Smooth muscle cell (in vitro differentiated cells): Measurements from ENCODE around the gene ITGA8. TPM values are rescaled to one million over a fixed set of nuclear protein-coding genes. Genes with fewer than 3 reads are reported as not detected.

Experiments
- DNase-seq: peaks from one replicate; lab custom pipeline; 2025; ENCODE audit not compliant: unreplicated experiment; lab: John Stamatoyannopoulos, UW
- H2AFZ ChIP-seq: fragments of 200-600 bp; sonication (generic); 2 replicates; pipeline ENCODE4 v1.6.0; 2016; ENCODE audit warnings: antibody characterized with exemption, low read depth, mild to moderate bottlenecking
- H3F3A ChIP-seq: fragments of 200-600 bp; sonication (generic); 2 replicates; pipeline ENCODE4 v1.6.0; 2017; ENCODE audit warnings: antibody characterized with exemption, low read depth
- H3K27ac ChIP-seq: fragments of 200-600 bp; sonication (generic); 2 replicates; pipeline ENCODE4 v1.5.1; 2016; ENCODE audit warnings: low read depth, mild to moderate bottlenecking
- H3K27me3 ChIP-seq: fragments of 200-600 bp; sonication (generic); 2 replicates; pipeline ENCODE4 v1.6.1; 2016; ENCODE audit warnings: low read depth, mild to moderate bottlenecking
- H3K36me3 ChIP-seq: fragments of 200-600 bp; sonication (generic); 2 replicates; pipeline ENCODE4 v1.5.1; 2016; ENCODE audit warnings: low read depth
- H3K4me1 ChIP-seq: fragments of 200-600 bp; sonication (generic); 2 replicates; pipeline ENCODE4 v1.5.1; 2016; ENCODE audit warnings: low read depth
- H3K4me2 ChIP-seq: fragments of 200-600 bp; sonication (generic); 2 replicates; pipeline ENCODE4 v1.6.0; 2016; ENCODE audit warnings: mild to moderate bottlenecking
- H3K4me3 ChIP-seq: fragments of 200-600 bp; sonication (generic); 2 replicates; pipeline ENCODE4 v1.5.1; 2016; ENCODE audit warnings: mild to moderate bottlenecking
- H3K79me2 ChIP-seq: fragments of 200-600 bp; sonication (generic); 2 replicates; pipeline ENCODE4 v1.6.0; 2016; ENCODE audit warnings: low read depth, mild to moderate bottlenecking
- H3K9ac ChIP-seq: fragments of 200-600 bp; sonication (generic); 2 replicates; pipeline ENCODE4 v1.6.0; 2016; ENCODE audit warnings: low read depth
- H3K9me3 ChIP-seq: fragments of 200-600 bp; sonication (generic); replicated peaks from 2 replicates; pipeline ENCODE4 v1.5.1; 2016; ENCODE audit warnings: low read depth
- H4K20me1 ChIP-seq: fragments of 200-600 bp; sonication (generic); 2 replicates; pipeline ENCODE4 v1.6.0; 2016; ENCODE audit warnings: low read depth
- CTCF ChIP-seq: fragments of 200-600 bp; sonication (generic); IDR thresholded peaks from 2 replicates; pipeline ENCODE4 v1.5.1; 2017; ENCODE audit warnings: borderline replicate concordance, mild to moderate bottlenecking, antibody characterized with exemption; ENCODE audit not compliant: insufficient read depth, poor library complexity, severe bottlenecking
- WGBS: methylation state at CpG from one replicate; pipeline ENCODE4 v1.1.7; 2016; ENCODE audit warnings: low lambda C conversion rate; 5-methylcytosine and 5-hydroxymethylcytosine counted together
- polyA plus RNA-seq: library from polyadenylated mRNA; unstranded; fragments of >200 nt; fragmentation: Nextera tagmentation; extraction: Ambion mirVana; gene quantifications from 2 replicates; pipeline ENCODE4 v1.2.1, GENCODE V29; 2016
- total RNA-seq: library from RNA; depleted of rRNA; stranded (reverse); fragments of >200 nt; gene quantifications from 2 replicates; pipeline ENCODE4 v1.2.3, GENCODE V29; 2014

ITGA8 gene
- total and polyA plus RNA-seq, 2 experiments from 2014 or later = 0.02 to 0.36 TPM

GRCh38 chr10:15486404-15486803 is 233.3 kb downstream of the ITGA8 start:
- no peaks in the 10 kb centered on the region for H3F3A ChIP-seq
- no peaks in the 10 kb centered on the region for H3K36me3 ChIP-seq
- H3K27me3 ChIP-seq = no peaks in the 10 kb centered on the region
- no peaks in the 10 kb centered on the region for H3K79me2 ChIP-seq
- H3K9ac ChIP-seq = no peak overlapping the region
- peaks cover 6% of the 10 kb centered on the region for H3K4me1 ChIP-seq
- TF ChIP-seq CTCF = no peak
- H4K20me1 ChIP-seq = no peaks in the 10 kb centered on the region
- no peak overlapping the region for H3K4me3 ChIP-seq
- no peak for DNase-seq
- no peaks in the 10 kb centered on the region for H3K9me3 ChIP-seq
- no peak overlapping the region for H3K27ac ChIP-seq
- 39% methylated on average over 4 of the region's 4 CpGs for WGBS
- H2AFZ ChIP-seq = no peak overlapping the region
- H3K4me2 ChIP-seq = peak overlapping the region; percentile 59

GRCh38 chr10:15485684-15486316 is 233.9 kb downstream of the ITGA8 start:
- Histone ChIP-seq H4K20me1 (no peaks in the 10 kb centered on the region), H3K27me3 (no peaks in the 10 kb centered on the region), H3K36me3 (no peaks in the 10 kb centered on the region), H3K9me3 (no peaks in the 10 kb centered on the region), H3K4me1 (peaks cover 6% of the 10 kb centered on the region), H3F3A (no peaks in the 10 kb centered on the region), H2AFZ (no peak overlapping the region), H3K27ac (no peak overlapping the region), H3K4me3 (no peak overlapping the region), H3K4me2 (peak overlapping the region; percentile 24), H3K9ac (no peak overlapping the region), H3K79me2 (no peaks in the 10 kb centered on the region)
- DNase-seq = no peak
- TF ChIP-seq CTCF = no peak
- WGBS = 71% methylated on average over 5 of the region's 5 CpGs

GRCh38 chr10:15485027-15485426 is 234.7 kb downstream of the ITGA8 start:
- no peak for TF ChIP-seq CTCF
- Histone ChIP-seq H2AFZ (no peak overlapping the region), H3K36me3 (no peaks in the 10 kb centered on the region)

GRCh38 chr10:15484128-15484527 is 235.6 kb downstream of the ITGA8 start:
- Histone ChIP-seq H4K20me1 (no peaks in the 10 kb centered on the region), H3K4me3 (no peak overlapping the region), H3K9ac (no peak overlapping the region), H3K36me3 (no peaks in the 10 kb centered on the region), H2AFZ (no peak overlapping the region), H3K4me1 (peaks cover 7% of the 10 kb centered on the region), H3K79me2 (no peaks in the 10 kb centered on the region), H3K27ac (no peak overlapping the region), H3F3A (no peaks in the 10 kb centered on the region), H3K27me3 (no peaks in the 10 kb centered on the region), H3K4me2 (no peak overlapping the region), H3K9me3 (no peaks in the 10 kb centered on the region)
- no peak for DNase-seq
- no peak for TF ChIP-seq CTCF
- WGBS = 64% methylated on average over 3 of the region's 3 CpGs

More at GRCh38 chr10:15485027-15485426, 234.7 kb downstream of the ITGA8 start:
- H4K20me1 ChIP-seq = no peaks in the 10 kb centered on the region
- DNase-seq = no peak
- no peaks in the 10 kb centered on the region for H3K79me2 ChIP-seq
- H3K4me1 ChIP-seq = peaks cover 6% of the 10 kb centered on the region
- no peaks in the 10 kb centered on the region for H3K9me3 ChIP-seq
- 62% methylated on average over 3 of the region's 3 CpGs for WGBS
- H3K27me3 ChIP-seq = no peaks in the 10 kb centered on the region
- H3K27ac ChIP-seq = no peak overlapping the region
- no peaks in the 10 kb centered on the region for H3F3A ChIP-seq
- no peak overlapping the region for H3K9ac ChIP-seq
- no peak overlapping the region for H3K4me2 ChIP-seq
- no peak overlapping the region for H3K4me3 ChIP-seq
